Loucy (cell line): ENCODE results near the gene TEN1.

Experiments
- H2AFZ ChIP-seq: fragments of 200-600 bp; sonication (generic); 2 replicates; pipeline ENCODE4 v1.6.0; 2016; ENCODE audit warnings: antibody characterized with exemption, mild to moderate bottlenecking, low read length, moderate library complexity
- H3F3A ChIP-seq: fragments of 200-600 bp; 2 replicates; pipeline ENCODE4 v1.6.0; 2016; ENCODE audit warnings: antibody characterized with exemption, low read depth, mild to moderate bottlenecking
- H3K27me3 ChIP-seq: fragments of 200-600 bp; sonication (generic); 2 replicates; pipeline ENCODE4 v1.6.1; 2014; ENCODE audit warnings: low read length, mild to moderate bottlenecking; ENCODE audit not compliant: insufficient read depth, poor library complexity, severe bottlenecking
- H3K36me3 ChIP-seq: fragments of 200-600 bp; sonication (generic); 2 replicates; pipeline ENCODE4 v1.6.1; 2016; ENCODE audit warnings: low read length; ENCODE audit not compliant: insufficient read depth
- H3K4me1 ChIP-seq: fragments of 200-600 bp; sonication (generic); 2 replicates; pipeline ENCODE4 v1.5.1; 2014; ENCODE audit warnings: low read length, mild to moderate bottlenecking; ENCODE audit not compliant: insufficient read depth, poor library complexity, severe bottlenecking
- H3K4me2 ChIP-seq: fragments of 200-600 bp; sonication (generic); 2 replicates; pipeline ENCODE4 v1.6.0; 2014; ENCODE audit warnings: antibody characterized with exemption, low read length, low read depth, mild to moderate bottlenecking; ENCODE audit not compliant: poor library complexity, severe bottlenecking
- H3K4me3 ChIP-seq: fragments of 200-600 bp; sonication (generic); 2 replicates; pipeline ENCODE4 v1.5.1; 2014; ENCODE audit warnings: low read length, mild to moderate bottlenecking, mixed read lengths; ENCODE audit not compliant: poor library complexity, severe bottlenecking
- H3K79me2 ChIP-seq: fragments of 200-600 bp; sonication (generic); 2 replicates; pipeline ENCODE4 v1.6.1; 2014; ENCODE audit warnings: low read length; ENCODE audit not compliant: insufficient read depth
- H3K9ac ChIP-seq: fragments of 200-600 bp; sonication (generic); 2 replicates; pipeline ENCODE4 v1.6.0; 2014; ENCODE audit warnings: mild to moderate bottlenecking, low read depth, low read length, moderate library complexity; ENCODE audit not compliant: poor library complexity, severe bottlenecking
- H3K9me2 ChIP-seq: fragments of 200-600 bp; sonication (generic); replicated peaks from 2 replicates; pipeline ENCODE4 v1.6.1; 2016; ENCODE audit warnings: low read depth, low read length, mixed read lengths
- H3K9me3 ChIP-seq: fragments of 200-600 bp; sonication (generic); 2 replicates; pipeline ENCODE4 v1.6.1; 2014; ENCODE audit warnings: mild to moderate bottlenecking, antibody characterized with exemption, low read length, low read depth; ENCODE audit not compliant: insufficient read depth
- H4K20me1 ChIP-seq: fragments of 200-600 bp; sonication (generic); 2 replicates; pipeline ENCODE4 v1.6.0; 2014; ENCODE audit warnings: antibody characterized with exemption, low read length, mild to moderate bottlenecking; ENCODE audit not compliant: insufficient read depth, poor library complexity, severe bottlenecking
- EZH2phosphoT487 ChIP-seq: fragments of 200-600 bp; IDR thresholded peaks from 2 replicates; pipeline ENCODE4 v1.6.1; 2018; ENCODE audit warnings: antibody characterized with exemption, mild to moderate bottlenecking, moderate library complexity, borderline replicate concordance
- TF ChIP-seq, protein P1 (sequence below): fragments of 200-600 bp; sonication (generic); conservative IDR thresholded peaks from 2 replicates; pipeline ENCODE4 v1.5.1; 2014; ENCODE audit warnings: mild to moderate bottlenecking, antibody characterized with exemption, low read length

The TEN1 gene

DNA sequence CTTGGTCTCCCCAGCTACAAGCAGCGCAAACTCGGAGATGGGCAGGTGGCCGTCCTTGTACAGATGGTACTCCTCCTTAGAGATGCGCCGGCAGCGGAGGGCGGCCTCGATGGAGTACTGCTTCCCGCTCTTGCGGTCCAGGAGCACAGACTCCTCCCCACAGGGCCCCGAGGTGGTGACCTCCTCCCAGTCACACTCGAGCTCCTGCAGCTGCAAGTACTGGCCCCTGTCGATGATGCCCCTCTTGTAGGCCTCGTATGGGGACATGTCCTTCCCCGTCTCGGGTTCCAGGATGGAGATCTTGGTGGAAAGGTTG, 28.8 kb downstream of the TEN1 start:
- H3K79me2 ChIP-seq: no peaks in the 10 kb centered on the region
- 0 out of 2 replicates have a peak, but pooled peaks cover 6% of the 10 kb centered on the region for H3K36me3 ChIP-seq
- H3F3A ChIP-seq: no peaks in the 10 kb centered on the region
- H3K4me1 ChIP-seq: peaks cover 11% of the 10 kb centered on the region
- no peak overlapping the region for H3K4me2 ChIP-seq
- H3K9ac ChIP-seq: no peak overlapping the region
- no peak overlapping the region for H3K4me3 ChIP-seq
- H4K20me1 ChIP-seq: no peaks in the 10 kb centered on the region
- TF ChIP-seq EZH2phosphoT487: no peak
- TF ChIP-seq, protein P1, sequence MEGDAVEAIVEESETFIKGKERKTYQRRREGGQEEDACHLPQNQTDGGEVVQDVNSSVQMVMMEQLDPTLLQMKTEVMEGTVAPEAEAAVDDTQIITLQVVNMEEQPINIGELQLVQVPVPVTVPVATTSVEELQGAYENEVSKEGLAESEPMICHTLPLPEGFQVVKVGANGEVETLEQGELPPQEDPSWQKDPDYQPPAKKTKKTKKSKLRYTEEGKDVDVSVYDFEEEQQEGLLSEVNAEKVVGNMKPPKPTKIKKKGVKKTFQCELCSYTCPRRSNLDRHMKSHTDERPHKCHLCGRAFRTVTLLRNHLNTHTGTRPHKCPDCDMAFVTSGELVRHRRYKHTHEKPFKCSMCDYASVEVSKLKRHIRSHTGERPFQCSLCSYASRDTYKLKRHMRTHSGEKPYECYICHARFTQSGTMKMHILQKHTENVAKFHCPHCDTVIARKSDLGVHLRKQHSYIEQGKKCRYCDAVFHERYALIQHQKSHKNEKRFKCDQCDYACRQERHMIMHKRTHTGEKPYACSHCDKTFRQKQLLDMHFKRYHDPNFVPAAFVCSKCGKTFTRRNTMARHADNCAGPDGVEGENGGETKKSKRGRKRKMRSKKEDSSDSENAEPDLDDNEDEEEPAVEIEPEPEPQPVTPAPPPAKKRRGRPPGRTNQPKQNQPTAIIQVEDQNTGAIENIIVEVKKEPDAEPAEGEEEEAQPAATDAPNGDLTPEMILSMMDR: no peak
- H3K9me2 ChIP-seq: no peaks in the 10 kb centered on the region
- H3K27me3 ChIP-seq: no peaks in the 10 kb centered on the region
- H2AFZ ChIP-seq: no peak overlapping the region
- H3K9me3 ChIP-seq: no peaks in the 10 kb centered on the region

DNA sequence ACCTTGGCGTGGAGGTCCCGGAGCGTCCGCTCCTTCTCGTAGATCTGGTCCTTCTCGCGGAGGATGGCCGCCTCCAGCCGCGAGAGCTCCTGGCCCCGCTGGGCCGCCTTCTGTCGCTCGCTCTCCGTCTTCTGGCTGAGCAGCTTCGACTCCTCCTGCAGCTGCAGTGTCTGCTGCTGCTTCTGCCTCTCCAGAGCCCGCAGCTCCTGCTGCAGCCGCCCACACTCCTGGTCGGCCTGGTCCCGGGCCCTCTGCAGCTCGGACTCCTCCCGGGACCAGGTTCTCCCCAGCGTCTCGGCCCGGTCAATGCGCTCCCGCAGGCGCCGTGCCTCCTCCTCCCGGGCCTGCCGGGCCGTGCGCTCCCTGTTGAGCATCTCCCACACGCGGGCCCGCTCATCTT, 29.2 kb downstream of the TEN1 start:
- H3K27me3 ChIP-seq: no peaks in the 10 kb centered on the region
- no peaks in the 10 kb centered on the region for H3F3A ChIP-seq
- no peak overlapping the region for H2AFZ ChIP-seq
- 0 out of 2 replicates have a peak, but pooled peaks cover 2% of the 10 kb centered on the region for H3K36me3 ChIP-seq
- no peak overlapping the region for H3K9ac ChIP-seq
- no peaks in the 10 kb centered on the region for H3K9me3 ChIP-seq
- no peaks in the 10 kb centered on the region for H3K79me2 ChIP-seq
- H3K4me2 ChIP-seq: no peak overlapping the region
- TF ChIP-seq EZH2phosphoT487: no peak
- TF ChIP-seq, protein P1: no peak
- H3K4me3 ChIP-seq: no peak overlapping the region
- no peaks in the 10 kb centered on the region for H4K20me1 ChIP-seq
- H3K9me2 ChIP-seq: no peaks in the 10 kb centered on the region
- H3K4me1 ChIP-seq: peaks cover 11% of the 10 kb centered on the region

DNA sequence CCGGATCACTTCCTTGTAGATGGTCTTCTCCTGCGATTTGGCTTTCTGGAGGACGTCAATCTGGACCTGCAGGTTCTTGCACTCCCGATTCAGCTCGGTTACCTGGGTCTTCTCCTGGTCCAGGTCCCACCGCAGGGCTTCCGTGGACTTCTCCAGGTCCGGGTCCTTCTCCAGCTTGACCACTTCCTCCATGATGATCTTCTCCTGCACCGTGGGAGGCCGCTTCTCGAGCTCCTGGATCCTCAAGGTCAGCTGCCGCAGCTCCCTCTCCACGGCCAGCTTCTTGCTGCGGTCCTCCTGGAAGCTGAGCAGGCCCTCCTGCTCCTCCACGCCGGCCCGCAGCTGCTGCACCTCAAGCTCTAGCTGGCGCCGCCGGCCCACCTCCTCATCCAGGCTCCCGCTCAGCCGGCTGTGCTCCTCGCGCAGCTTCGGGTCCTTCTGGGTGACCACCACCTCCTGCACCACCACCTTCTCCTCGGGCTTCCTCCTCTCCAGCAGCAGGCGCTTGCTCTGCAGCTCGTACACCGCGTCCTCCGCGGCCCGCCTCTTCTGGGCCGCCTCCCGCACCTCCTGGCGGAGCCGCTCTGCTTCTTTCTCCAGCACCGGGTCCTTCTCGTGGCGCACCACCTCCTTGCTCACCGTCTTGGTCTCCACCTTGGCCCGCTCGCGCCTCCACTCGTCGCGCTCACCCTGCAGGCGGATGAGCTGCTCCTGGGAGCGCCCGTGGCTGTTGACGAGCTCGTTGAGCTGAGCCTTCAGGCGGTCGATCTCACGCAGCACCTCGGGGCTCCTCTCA, 29.8 kb downstream of the TEN1 start:
- no peak overlapping the region for H2AFZ ChIP-seq
- no peaks in the 10 kb centered on the region for H3K27me3 ChIP-seq
- H4K20me1 ChIP-seq: no peaks in the 10 kb centered on the region
- peaks cover 13% of the 10 kb centered on the region for H3K4me1 ChIP-seq
- no peaks in the 10 kb centered on the region for H3K36me3 ChIP-seq
- no peaks in the 10 kb centered on the region for H3F3A ChIP-seq
- H3K9me3 ChIP-seq: no peaks in the 10 kb centered on the region
- H3K4me3 ChIP-seq: no peak overlapping the region
- TF ChIP-seq, protein P1: no peak
- TF ChIP-seq EZH2phosphoT487: no peak
- no peak overlapping the region for H3K4me2 ChIP-seq
- no peaks in the 10 kb centered on the region for H3K79me2 ChIP-seq
- H3K9ac ChIP-seq: no peak overlapping the region
- H3K9me2 ChIP-seq: no peaks in the 10 kb centered on the region
